Endometrium (tissue), 2 donors: ENCODE data around the gene ITPRIPL2.
A peak's percentile ranks its signal among the peaks of the same experiment; 100 is the strongest.

Experiments
- FAIRE-seq: peaks from 2 replicates; lab custom pipeline; 2012; peaks lifted over from hg19 to GRCh38; lab: Jason Lieb, UNC
- donor health status: control.
- donor health status: control.

The ITPRIPL2 gene

GRCh38 chr16:19093631-19094541 lies 19.9 kb upstream of the ITPRIPL2 start:
- no peak for FAIRE-seq

DNA sequence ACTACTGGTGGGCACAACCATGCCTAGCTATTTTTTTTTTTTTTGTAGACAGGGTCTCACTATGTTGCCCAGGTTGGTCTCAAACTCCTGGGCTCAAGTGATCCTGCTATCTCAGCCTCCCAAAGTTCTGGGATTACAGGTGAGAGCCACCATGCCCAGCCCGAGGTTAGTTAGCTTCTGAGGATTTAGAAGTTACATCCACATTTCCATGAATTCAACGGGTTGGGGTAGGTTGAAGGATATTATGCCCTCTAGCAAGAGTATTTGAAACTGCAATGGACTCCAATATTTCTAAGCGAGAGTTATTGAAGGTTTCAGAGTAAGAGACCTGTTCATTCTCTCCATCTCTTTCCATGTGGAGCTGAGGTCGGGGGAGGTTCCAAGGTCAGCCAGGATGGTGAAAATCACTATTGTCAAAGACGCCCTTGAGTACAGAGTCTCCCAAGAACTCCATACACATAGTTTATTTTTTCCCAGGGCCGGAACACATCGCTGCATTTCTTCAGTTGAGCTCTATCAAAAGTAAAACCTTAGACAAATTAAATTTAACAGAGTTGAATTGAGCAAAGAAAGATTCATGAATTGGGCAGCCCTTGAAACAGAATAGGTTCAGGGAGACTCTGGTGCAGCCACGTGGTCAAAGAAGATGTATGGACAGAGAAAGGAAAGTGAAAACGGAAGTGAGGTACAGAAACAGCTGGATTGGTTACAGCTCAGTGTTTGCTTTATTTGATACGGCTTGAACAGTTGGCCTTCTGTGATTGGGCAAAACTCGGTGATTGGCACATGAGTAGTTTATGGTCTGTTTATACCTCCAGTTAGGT lies 19.0 kb upstream of the ITPRIPL2 start:
- no peak for FAIRE-seq

- FAIRE-seq: no peak
Observed at GRCh38 chr16:19095654-19096053, 18.1 kb upstream of the ITPRIPL2 start.

GRCh38 chr16:19098173-19098572 lies 15.6 kb upstream of the ITPRIPL2 start:
- FAIRE-seq: no peak

GRCh38 chr16:19102187-19102872 lies 11.4 kb upstream of the ITPRIPL2 start:
- no peak for FAIRE-seq

DNA sequence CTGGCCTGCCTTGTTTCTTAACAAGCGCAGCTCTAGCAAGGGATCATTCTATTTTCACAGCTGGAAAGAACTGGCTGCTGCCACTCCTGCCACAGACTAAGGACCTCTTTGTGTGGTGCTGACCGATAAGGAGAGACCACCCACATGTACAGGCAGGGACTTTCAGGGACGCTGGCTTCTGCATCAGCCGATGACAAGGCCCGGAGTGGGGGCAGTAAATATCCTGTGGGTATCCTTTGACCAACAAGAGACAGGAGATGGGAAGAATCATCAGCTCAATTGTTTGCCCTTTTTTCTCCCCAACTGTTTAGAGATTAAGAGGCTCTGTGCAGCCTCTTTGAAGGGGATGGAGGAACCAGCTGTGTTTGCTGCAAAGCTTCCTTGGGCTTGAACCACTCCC lies 9.2 kb upstream of the ITPRIPL2 start:
- no peak for FAIRE-seq

DNA sequence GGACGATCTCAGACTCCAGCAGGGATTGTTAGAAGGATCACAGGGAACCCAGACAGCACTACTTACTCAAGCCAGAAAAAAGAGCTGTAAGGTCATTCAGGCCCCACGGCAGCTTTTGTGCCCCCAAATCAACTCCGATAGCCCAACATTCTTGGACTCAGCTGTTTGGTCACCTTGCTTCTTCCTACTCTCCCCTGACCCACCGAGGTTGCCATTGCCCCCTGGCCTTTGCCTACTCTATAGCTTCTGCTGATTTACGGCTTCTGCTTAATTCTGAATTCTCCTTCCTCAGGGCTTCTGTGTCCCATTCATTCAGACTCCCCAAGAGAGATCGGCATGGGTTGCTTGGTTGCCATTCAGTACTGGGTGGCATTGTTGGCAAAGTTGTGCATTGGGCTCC lies 8.6 kb upstream of the ITPRIPL2 start:
- FAIRE-seq: no peak

DNA sequence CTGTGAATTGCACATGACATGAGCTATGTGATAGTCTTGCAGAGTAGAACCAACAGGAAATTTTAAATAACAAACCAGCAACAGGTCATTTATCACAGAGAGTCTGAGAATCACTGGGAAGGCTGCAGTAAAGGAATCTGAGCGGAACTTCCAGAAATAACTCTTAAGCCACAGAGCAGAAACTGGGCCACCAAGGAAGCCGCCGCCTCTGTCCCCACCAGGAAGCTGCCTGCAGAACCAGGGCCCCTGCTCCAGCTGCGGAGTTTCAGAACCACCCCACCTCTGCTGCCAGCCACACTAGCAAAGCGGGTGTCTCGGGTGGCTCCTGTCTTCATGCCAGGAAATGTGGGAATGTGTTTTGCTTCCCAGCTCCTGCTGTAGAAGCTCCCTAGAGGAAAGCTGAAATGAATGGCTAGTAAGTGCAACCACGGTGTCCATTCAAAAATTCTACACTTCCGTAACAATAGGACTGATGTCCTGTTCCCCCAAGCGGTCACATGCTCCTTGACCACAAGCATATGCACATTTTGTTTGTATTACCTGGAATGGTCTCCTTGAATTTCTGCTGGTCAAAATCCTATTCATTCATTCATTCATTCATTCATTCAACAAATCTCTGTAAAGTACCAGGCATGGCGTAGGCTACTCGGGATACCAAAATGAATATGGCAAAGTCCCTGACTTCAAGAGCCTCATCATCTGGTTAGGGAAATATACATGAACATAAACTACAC lies 7.7 kb upstream of the ITPRIPL2 start:
- no peak for FAIRE-seq

- FAIRE-seq: no peak
Observed at GRCh38 chr16:19106625-19107020, 7.1 kb upstream of the ITPRIPL2 start.

- FAIRE-seq: no peak
Observed at GRCh38 chr16:19108409-19109287, 5.1 kb upstream of the ITPRIPL2 start.

- FAIRE-seq: no peak
Observed at GRCh38 chr16:19109288-19109664, 4.5 kb upstream of the ITPRIPL2 start.

- FAIRE-seq: no peak
Observed at GRCh38 chr16:19110537-19111360, 3.0 kb upstream of the ITPRIPL2 start.

DNA sequence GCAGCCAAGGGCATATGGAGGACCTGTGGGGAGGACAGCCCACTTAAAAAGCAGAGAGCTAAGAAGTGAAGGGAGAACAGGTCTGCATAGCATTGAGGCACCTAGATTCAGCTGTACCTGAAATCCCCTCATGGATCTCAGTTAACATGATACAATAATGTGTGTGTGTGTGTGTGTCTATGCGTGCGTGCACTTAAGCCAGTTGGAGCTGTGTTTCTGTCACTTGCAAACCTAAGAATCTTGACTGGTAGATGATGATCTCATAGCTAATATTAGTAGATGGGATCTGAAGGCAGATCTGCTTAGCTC lies 1.7 kb upstream of the ITPRIPL2 start:
- FAIRE-seq: no peak

DNA sequence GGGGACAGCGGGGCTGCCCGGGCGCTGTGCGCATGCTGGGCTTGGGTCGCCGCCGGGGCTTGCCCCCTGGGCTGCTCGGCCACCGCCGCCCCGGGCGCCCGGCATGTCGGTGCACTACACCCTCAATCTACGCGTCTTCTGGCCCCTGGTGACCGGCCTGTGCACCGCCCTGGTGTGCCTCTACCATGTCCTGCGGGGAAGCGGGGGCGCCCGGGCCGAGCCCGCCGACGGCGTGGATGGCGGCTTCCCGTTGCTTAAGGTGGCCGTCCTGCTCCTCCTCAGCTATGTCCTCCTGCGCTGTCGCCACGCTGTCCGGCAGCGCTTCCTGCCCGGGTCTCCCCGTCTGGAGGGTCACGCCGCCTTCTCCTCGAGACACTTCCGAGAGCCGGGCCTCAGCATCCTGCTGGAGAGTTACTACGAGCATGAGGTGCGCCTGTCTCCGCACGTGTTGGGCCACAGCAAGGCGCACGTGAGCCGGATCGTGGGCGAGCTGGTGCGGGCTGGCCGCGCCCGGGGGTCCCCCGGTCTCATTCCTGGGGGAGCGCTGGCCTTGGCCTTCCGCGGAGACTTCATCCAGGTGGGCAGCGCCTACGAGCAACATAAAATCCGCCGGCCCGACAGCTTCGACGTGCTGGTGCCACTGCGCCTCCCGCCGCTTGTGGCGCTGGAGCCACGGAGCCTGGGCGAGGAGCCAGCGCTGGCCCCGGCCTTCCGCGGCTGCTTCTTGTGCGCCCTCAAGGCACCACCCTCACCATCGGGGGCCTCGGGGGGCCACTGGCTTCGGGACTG lies 789 bp downstream of the ITPRIPL2 start:
- no peak for FAIRE-seq

- FAIRE-seq: no peak
Observed at GRCh38 chr16:19115148-19116021, 1.6 kb downstream of the ITPRIPL2 start.

- FAIRE-seq: no peak
Observed at GRCh38 chr16:19116711-19117449, 3.1 kb downstream of the ITPRIPL2 start.

- FAIRE-seq: peak; percentile 37
Observed at GRCh38 chr16:19118938-19119431, 5.2 kb downstream of the ITPRIPL2 start.
